GM12892 (cell line): ENCODE results near the gene OR1K1.
"Not testable (repeated sequence)": the region's sequence is repeated elsewhere in the genome, so short reads cannot be mapped to it uniquely, and the experiment has no call there.

Experiments
- DNase-seq: peaks from one replicate; pipeline ENCODE4 v3.0.0; 2011; ENCODE audit not compliant: insufficient read length
- FAIRE-seq: peaks from 2 replicates; lab custom pipeline; 2011; peaks lifted over from hg19 to GRCh38; lab: Jason Lieb, UNC
- POLR2A ChIP-seq: IDR thresholded peaks from 2 replicates; pipeline ENCODE4 v1.6.1; 2011; ENCODE audit warnings: low read depth, low read length, control low read depth
- POLR2AphosphoS5 ChIP-seq: IDR thresholded peaks from 2 replicates; pipeline ENCODE4 v1.6.1; 2011; ENCODE audit warnings: low read depth, low read length, control low read depth
- TAF1 ChIP-seq: IDR thresholded peaks from 2 replicates; pipeline ENCODE4 v1.6.1; 2011; ENCODE audit warnings: low read depth, mild to moderate bottlenecking, control low read depth, low read length, borderline replicate concordance

The OR1K1 gene

GRCh38 chr9:122791872-122792669, 7.9 kb upstream of the OR1K1 start:
- FAIRE-seq (no peak), DNase-seq (no peak)
- TF ChIP-seq POLR2AphosphoS5: no peak
- no peak for TF ChIP-seq POLR2A
- TF ChIP-seq TAF1: no peak

- DNase-seq: no peak
- FAIRE-seq: no peak
- TF ChIP-seq POLR2AphosphoS5 (no peak), POLR2A (no peak), TAF1 (no peak)
Observed at GRCh38 chr9:122797316-122798063, 2.4 kb upstream of the OR1K1 start.

- FAIRE-seq: no peak
Observed at GRCh38 chr9:122806661-122807060, 6.7 kb downstream of the OR1K1 start.

GRCh38 chr9:122807271-122807900, 7.5 kb downstream of the OR1K1 start:
- DNase-seq (no peak), FAIRE-seq (peak; percentile 21)
- TF ChIP-seq TAF1 (no peak), POLR2A (no peak), POLR2AphosphoS5 (no peak)

More at GRCh38 chr9:122806661-122807060, 6.7 kb downstream of the OR1K1 start:
- no peak for DNase-seq
- TF ChIP-seq TAF1 (no peak), POLR2AphosphoS5 (no peak), POLR2A (no peak)

GRCh38 chr9:122808141-122808540, 8.2 kb downstream of the OR1K1 start:
- DNase-seq: no peak
- TF ChIP-seq TAF1 (no peak), POLR2A (no peak), POLR2AphosphoS5 (no peak)
- FAIRE-seq: no peak

GRCh38 chr9:122809261-122809660, 9.3 kb downstream of the OR1K1 start:
- not testable (repeated sequence) for FAIRE-seq, DNase-seq

GRCh38 chr9:122810306-122810946, 10.5 kb downstream of the OR1K1 start:
- peak; percentile 47 for DNase-seq
- no peak for TF ChIP-seq POLR2AphosphoS5
- no peak for TF ChIP-seq TAF1
- TF ChIP-seq POLR2A: no peak
- FAIRE-seq: peak; percentile 93

- TF ChIP-seq TAF1: no peak
- TF ChIP-seq POLR2A: no peak
- TF ChIP-seq POLR2AphosphoS5: no peak
- FAIRE-seq: no peak
- DNase-seq: no peak
Observed at GRCh38 chr9:122812736-122813135, 12.8 kb downstream of the OR1K1 start.

GRCh38 chr9:122814545-122814944, 14.6 kb downstream of the OR1K1 start:
- FAIRE-seq: no peak
- no peak for TF ChIP-seq POLR2A
- TF ChIP-seq TAF1: no peak
- TF ChIP-seq POLR2AphosphoS5: no peak
- DNase-seq: no peak

GRCh38 chr9:122815544-122815943, 15.6 kb downstream of the OR1K1 start:
- DNase-seq (no peak), FAIRE-seq (no peak)
- TF ChIP-seq TAF1: no peak
- no peak for TF ChIP-seq POLR2A
- TF ChIP-seq POLR2AphosphoS5: no peak
